ENCODE results near the gene SUZ12. TPM values are rescaled to one million over a fixed set of nuclear protein-coding genes. Genes with fewer than 3 reads are reported as not detected.
"Not testable (repeated sequence)": the region's sequence is repeated elsewhere in the genome, so short reads cannot be mapped to it uniquely, and the experiment has no call there.

SUZ12 gene
- total and polyA plus RNA-seq, 2 experiments from 2014 or later = 11.8 to 16.7 TPM

DNA sequence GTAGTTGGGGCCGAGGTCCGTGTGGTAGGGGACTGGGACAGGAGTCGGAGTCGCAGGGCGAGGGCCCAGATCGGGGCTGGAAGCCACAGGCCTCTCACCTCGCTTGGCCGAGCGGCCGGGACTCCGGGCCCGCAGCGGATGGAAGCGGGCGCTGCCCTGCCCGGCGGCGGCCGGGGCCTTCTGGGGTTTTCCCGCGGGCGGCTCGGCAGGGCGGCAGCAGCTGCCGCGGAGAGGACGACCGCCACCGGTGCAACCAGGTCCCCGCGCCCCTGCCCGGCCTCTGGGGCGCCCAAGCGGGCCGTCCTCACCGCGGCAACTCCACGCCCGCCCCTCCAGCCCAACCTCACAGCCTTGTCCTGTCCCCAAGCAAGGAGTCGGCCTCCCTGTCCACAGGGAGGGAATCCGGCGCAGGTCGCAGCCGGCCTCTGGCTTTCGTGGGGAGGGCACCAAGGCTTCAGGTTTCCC is 19.7 kb upstream of the SUZ12 start:
- DNase-seq (ENCODE audit: low read depth in 1 of 2, low spot score in 1 of 2) = peak in 1 of 2 donors; percentile 31
- no peaks in the 10 kb centered on the region for H3K4me1 ChIP-seq (ENCODE audit: low read depth)
- H3K27me3 ChIP-seq = no peaks in the 10 kb centered on the region
- no peak overlapping the region for H3K27ac ChIP-seq
- no peak overlapping the region for H3K4me3 ChIP-seq
- TF ChIP-seq CTCF (IDR thresholded peaks at IDR 0.05; ENCODE audit: low read depth, low read length) = peak; percentile 13
- H3K9me3 ChIP-seq (ENCODE audit: low read depth) = no peaks in the 10 kb centered on the region
- H3K36me3 ChIP-seq = no peaks in the 10 kb centered on the region

GRCh38 chr17:31917721-31918120 is 19.1 kb upstream of the SUZ12 start:
- not testable (repeated sequence) for H3K4me1 ChIP-seq (ENCODE audit: low read depth); H3K27ac ChIP-seq; H3K27me3 ChIP-seq; DNase-seq (ENCODE audit: low read depth in 1 of 2, low spot score in 1 of 2); H3K36me3 ChIP-seq; H3K4me3 ChIP-seq; H3K9me3 ChIP-seq (ENCODE audit: low read depth)

- no peak overlapping the region for H3K27ac ChIP-seq
- no peaks in the 10 kb centered on the region for H3K4me1 ChIP-seq (ENCODE audit: low read depth)
- peak in 1 of 2 donors; percentile 14 for DNase-seq (ENCODE audit: low read depth in 1 of 2, low spot score in 1 of 2)
- H3K27me3 ChIP-seq = no peaks in the 10 kb centered on the region
- H3K4me3 ChIP-seq = no peak overlapping the region
- H3K36me3 ChIP-seq = no peaks in the 10 kb centered on the region
- H3K9me3 ChIP-seq (ENCODE audit: low read depth) = no peaks in the 10 kb centered on the region
- no peak for TF ChIP-seq CTCF (IDR thresholded peaks at IDR 0.05; ENCODE audit: low read depth, low read length)
Observed at GRCh38 chr17:31918701-31919128, 18.1 kb upstream of the SUZ12 start.

GRCh38 chr17:31919802-31920525 is 16.8 kb upstream of the SUZ12 start:
- H3K9me3 ChIP-seq (ENCODE audit: low read depth) = no peaks in the 10 kb centered on the region

GRCh38 chr17:31926100-31926729 is 10.6 kb upstream of the SUZ12 start:
- Histone ChIP-seq H3K4me1 (ENCODE audit: low read depth) (no peaks in the 10 kb centered on the region), H3K4me3 (no peak overlapping the region), H3K9me3 (ENCODE audit: low read depth) (no peaks in the 10 kb centered on the region), H3K27ac (no peak overlapping the region), H3K27me3 (no peaks in the 10 kb centered on the region), H3K36me3 (no peaks in the 10 kb centered on the region)
- no peak for TF ChIP-seq CTCF (IDR thresholded peaks at IDR 0.05; ENCODE audit: low read depth, low read length)
- no peak for DNase-seq (ENCODE audit: low read depth in 1 of 2, low spot score in 1 of 2)

More at GRCh38 chr17:31919802-31920525, 16.8 kb upstream of the SUZ12 start:
- H3K36me3 ChIP-seq = no peaks in the 10 kb centered on the region
- no peak for TF ChIP-seq CTCF (IDR thresholded peaks at IDR 0.05; ENCODE audit: low read depth, low read length)
- no peaks in the 10 kb centered on the region for H3K4me1 ChIP-seq (ENCODE audit: low read depth)
- H3K27me3 ChIP-seq = no peaks in the 10 kb centered on the region
- H3K27ac ChIP-seq = no peak overlapping the region
- DNase-seq (ENCODE audit: low read depth in 1 of 2, low spot score in 1 of 2) = peak in 1 of 2 donors; percentile 41
- no peak overlapping the region for H3K4me3 ChIP-seq

- DNase-seq (ENCODE audit: low read depth in 1 of 2, low spot score in 1 of 2) = no peak
- Histone ChIP-seq H3K27ac (no peak overlapping the region), H3K4me1 (ENCODE audit: low read depth) (no peaks in the 10 kb centered on the region), H3K27me3 (no peaks in the 10 kb centered on the region), H3K9me3 (ENCODE audit: low read depth) (no peaks in the 10 kb centered on the region), H3K36me3 (no peaks in the 10 kb centered on the region), H3K4me3 (no peak overlapping the region)
- TF ChIP-seq CTCF (IDR thresholded peaks at IDR 0.05; ENCODE audit: low read depth, low read length) = no peak
Observed at GRCh38 chr17:31931756-31932155, 5.1 kb upstream of the SUZ12 start.
